Measurements from ENCODE around the gene ENAH.

GRCh38 chr1:225479996-225480720 lies 172.8 kb downstream of the ENAH start:
- no peak for TF ChIP-seq CTCF (conservative IDR thresholded peaks at IDR 0.05; ENCODE audit: low read depth in 2 of 2)
- no peak for TF ChIP-seq POLR2AphosphoS5 (IDR thresholded peaks at IDR 0.05; ENCODE audit: low read depth)
- no peak for TF ChIP-seq REST (IDR thresholded peaks at IDR 0.05; ENCODE audit: unreplicated experiment)
- TF ChIP-seq ZNF462 (CRISPR knock-in tag; IDR thresholded peaks at IDR 0.05): no peak
- TF ChIP-seq ZNF331 (CRISPR knock-in tag; IDR thresholded peaks at IDR 0.05; ENCODE audit: low read depth): no peak
